Measurements from ENCODE around the gene ZNF597. TPM values are rescaled to one million over a fixed set of nuclear protein-coding genes. Genes with fewer than 3 reads are reported as not detected.

Gene ZNF597
- total RNA-seq, 1 donor from 2014 or later, result 1.7 TPM

DNA sequence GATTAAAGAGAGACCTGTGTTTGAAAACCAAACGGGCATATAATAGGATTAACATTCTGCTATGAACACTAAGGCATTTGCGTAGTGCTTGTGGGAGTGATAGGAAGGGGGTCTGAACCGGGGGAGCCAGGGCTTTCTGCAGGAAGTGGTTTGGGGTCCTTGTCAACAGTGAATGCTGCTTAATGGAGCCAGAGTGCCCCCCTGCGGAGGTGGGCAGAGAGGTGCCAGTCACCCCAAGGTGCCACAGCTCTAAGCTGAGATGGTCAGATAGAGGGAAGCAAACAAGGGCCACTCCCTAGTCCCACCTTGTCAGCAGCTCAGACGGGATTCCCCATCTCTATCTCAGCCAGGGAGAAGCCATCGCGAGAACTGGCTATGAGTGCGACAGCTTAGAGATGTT, 17.8 kb upstream of the ZNF597 start:
- no peak for DNase-seq

DNA sequence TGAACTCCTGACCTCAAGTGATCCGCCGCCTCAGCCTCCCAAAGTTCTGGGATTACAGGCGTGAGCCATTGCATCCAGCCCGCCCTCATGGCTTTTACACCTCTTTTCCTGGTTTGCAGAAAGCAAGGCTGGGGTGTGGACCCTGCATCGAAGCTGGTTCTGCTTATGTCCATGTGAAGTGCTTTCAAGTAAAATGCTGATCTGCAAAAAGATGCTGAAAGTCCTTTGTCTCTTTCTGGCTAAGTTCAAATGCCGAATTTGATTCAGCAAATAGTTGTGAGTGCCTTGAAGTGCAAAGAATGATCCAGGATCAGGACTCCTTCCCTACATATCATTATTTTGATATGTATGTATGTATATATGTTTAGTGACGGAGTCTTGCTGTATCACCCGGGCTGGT, 17.3 kb upstream of the ZNF597 start:
- Histone ChIP-seq H3K27me3 (ENCODE audit: low read depth) (no peaks in the 10 kb centered on the region), H3K4me3 (peak overlapping the region; percentile 92), H3K4me1 (peaks cover 96% of the 10 kb centered on the region), H3K27ac (replicated peaks) (peak overlapping the region; percentile 99), H3K9me3 (replicated peaks) (no peaks in the 10 kb centered on the region), H3K36me3 (peaks cover 2% of the 10 kb centered on the region)
- intact Hi-C loops (cut with micrococcal nuclease), result no loop called here
- TF ChIP-seq, protein P1, sequence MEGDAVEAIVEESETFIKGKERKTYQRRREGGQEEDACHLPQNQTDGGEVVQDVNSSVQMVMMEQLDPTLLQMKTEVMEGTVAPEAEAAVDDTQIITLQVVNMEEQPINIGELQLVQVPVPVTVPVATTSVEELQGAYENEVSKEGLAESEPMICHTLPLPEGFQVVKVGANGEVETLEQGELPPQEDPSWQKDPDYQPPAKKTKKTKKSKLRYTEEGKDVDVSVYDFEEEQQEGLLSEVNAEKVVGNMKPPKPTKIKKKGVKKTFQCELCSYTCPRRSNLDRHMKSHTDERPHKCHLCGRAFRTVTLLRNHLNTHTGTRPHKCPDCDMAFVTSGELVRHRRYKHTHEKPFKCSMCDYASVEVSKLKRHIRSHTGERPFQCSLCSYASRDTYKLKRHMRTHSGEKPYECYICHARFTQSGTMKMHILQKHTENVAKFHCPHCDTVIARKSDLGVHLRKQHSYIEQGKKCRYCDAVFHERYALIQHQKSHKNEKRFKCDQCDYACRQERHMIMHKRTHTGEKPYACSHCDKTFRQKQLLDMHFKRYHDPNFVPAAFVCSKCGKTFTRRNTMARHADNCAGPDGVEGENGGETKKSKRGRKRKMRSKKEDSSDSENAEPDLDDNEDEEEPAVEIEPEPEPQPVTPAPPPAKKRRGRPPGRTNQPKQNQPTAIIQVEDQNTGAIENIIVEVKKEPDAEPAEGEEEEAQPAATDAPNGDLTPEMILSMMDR (IDR thresholded peaks at IDR 0.05; ENCODE audit: borderline replicate concordance), result no peak
- DNase-seq, result no peak

More for the DNA sequence above, 17.8 kb upstream of the ZNF597 start:
- TF ChIP-seq, protein P1 (IDR thresholded peaks at IDR 0.05; ENCODE audit: borderline replicate concordance), result no peak
- Histone ChIP-seq H3K27me3 (ENCODE audit: low read depth) (no peaks in the 10 kb centered on the region), H3K27ac (replicated peaks) (peak overlapping the region; percentile 99), H3K4me3 (peak overlapping the region; percentile 20), H3K4me1 (peaks cover 96% of the 10 kb centered on the region), H3K36me3 (peaks cover 7% of the 10 kb centered on the region), H3K9me3 (replicated peaks) (no peaks in the 10 kb centered on the region)
- intact Hi-C loops (cut with micrococcal nuclease), result no loop called here

DNA sequence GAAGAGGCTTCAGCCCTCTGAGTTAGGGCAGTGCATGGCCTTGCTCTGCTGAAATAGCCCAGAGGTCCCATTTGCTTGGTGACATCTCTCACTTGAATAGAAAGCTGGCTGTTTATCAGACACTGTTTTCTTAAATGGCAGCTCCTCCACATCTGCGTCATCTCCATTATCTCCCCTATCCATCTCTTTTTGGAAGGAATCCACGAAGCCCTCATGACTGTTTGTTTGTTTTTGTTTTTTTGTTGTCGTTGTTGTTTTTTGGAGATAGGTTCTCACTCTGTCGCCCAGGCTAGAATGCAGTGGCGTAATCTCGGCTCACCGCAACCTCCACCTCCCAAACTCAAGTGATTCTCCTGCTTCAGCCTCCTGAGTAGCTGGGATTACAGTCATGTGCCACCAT, 16.8 kb upstream of the ZNF597 start:
- Histone ChIP-seq H3K27me3 (ENCODE audit: low read depth) (no peaks in the 10 kb centered on the region), H3K4me1 (peaks cover 96% of the 10 kb centered on the region), H3K9me3 (replicated peaks) (no peaks in the 10 kb centered on the region), H3K36me3 (no peaks in the 10 kb centered on the region), H3K4me3 (peak overlapping the region; percentile 92), H3K27ac (replicated peaks) (peak overlapping the region; percentile 99)
- TF ChIP-seq, protein P1 (IDR thresholded peaks at IDR 0.05; ENCODE audit: borderline replicate concordance), result no peak
- intact Hi-C loops (cut with micrococcal nuclease), result no loop called here
- no peak for DNase-seq

DNA sequence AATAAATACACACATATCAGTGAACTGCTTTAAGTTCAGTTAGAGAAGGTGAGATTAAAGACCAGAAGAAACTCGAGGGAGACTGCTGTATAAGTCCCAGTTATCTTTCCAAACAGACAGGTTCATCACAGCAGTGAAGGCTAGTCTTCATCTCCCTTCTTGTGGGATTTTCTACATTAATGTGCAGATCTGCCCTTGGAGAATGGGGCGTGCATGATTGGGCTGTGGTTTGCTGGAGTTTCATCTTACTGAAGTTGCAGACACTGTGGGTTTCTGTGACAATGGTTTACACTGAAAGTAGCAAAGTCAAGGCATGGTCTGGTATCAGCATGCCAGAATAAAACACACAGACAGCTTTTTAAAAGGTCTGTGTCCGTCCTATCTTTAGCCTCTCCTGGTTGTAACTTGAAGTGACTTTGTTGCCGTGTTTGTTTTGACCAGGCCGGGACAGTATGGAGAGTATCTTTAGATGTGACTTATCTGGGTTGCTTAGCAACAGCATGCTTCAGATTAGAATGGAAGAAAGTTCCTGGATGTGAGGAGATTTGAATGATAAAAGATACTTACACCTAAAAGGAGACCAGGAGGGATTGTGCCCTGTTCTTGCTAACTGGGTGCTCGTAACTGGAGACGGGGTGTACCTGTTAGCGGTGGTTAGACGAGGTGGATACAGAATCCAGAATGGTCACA, 16.2 kb upstream of the ZNF597 start:
- intact Hi-C loops (cut with micrococcal nuclease), result no loop called here
- DNase-seq, result no peak
- TF ChIP-seq, protein P1 (IDR thresholded peaks at IDR 0.05; ENCODE audit: borderline replicate concordance), result no peak
- Histone ChIP-seq H3K4me1 (peaks cover 96% of the 10 kb centered on the region), H3K4me3 (peak overlapping the region; percentile 92), H3K27me3 (ENCODE audit: low read depth) (no peaks in the 10 kb centered on the region), H3K9me3 (replicated peaks) (no peaks in the 10 kb centered on the region), H3K36me3 (no peaks in the 10 kb centered on the region), H3K27ac (replicated peaks) (peak overlapping the region; percentile 99)

DNA sequence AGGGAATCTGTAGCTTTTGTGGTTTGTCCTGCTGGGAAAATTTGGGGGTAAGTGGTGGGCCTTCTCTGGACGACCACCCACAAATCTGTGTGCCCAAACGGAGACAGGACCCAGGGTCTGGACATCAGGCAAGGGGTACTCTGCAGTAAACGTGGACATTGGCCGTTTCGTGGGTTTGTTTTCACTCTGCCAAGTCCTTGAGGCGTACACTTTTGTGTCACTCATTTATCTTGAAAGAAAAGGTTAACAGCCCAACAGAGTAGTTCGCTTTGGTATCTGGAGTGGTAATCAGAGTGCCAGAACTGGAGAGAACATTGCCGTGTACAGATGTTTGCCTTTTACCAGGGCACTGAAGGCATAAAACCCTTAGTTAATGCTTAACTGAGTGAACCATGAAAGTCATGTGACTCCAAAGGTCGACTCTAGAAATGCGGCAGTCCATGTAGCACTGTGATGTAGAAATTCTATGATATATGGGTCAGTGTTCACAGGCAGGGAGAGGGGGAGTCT, 15.6 kb upstream of the ZNF597 start:
- Histone ChIP-seq H3K27ac (replicated peaks) (peak overlapping the region; percentile 99), H3K36me3 (no peaks in the 10 kb centered on the region), H3K4me1 (peaks cover 91% of the 10 kb centered on the region), H3K4me3 (peak overlapping the region; percentile 92), H3K27me3 (ENCODE audit: low read depth) (no peaks in the 10 kb centered on the region), H3K9me3 (replicated peaks) (no peaks in the 10 kb centered on the region)
- no peak for DNase-seq
- TF ChIP-seq, protein P1 (IDR thresholded peaks at IDR 0.05; ENCODE audit: borderline replicate concordance), result no peak
- intact Hi-C loops (cut with micrococcal nuclease), result no loop called here

Data from left ventricle myocardium inferior (tissue), 1 donor.